HG03175 (cell line): ENCODE results near the gene B4GALNT3.
"Not testable (repeated sequence)": the region's sequence is repeated elsewhere in the genome, so short reads cannot be mapped to it uniquely, and the experiment has no call there.

Experiments used
- ATAC-seq: cut with Tn5 transposase; IDR thresholded peaks from one replicate; pipeline ENCODE4 v1.9.1; 2021; ENCODE audit warnings: mild to moderate bottlenecking, moderate library complexity; ENCODE audit not compliant: unreplicated experiment

The B4GALNT3 gene

DNA sequence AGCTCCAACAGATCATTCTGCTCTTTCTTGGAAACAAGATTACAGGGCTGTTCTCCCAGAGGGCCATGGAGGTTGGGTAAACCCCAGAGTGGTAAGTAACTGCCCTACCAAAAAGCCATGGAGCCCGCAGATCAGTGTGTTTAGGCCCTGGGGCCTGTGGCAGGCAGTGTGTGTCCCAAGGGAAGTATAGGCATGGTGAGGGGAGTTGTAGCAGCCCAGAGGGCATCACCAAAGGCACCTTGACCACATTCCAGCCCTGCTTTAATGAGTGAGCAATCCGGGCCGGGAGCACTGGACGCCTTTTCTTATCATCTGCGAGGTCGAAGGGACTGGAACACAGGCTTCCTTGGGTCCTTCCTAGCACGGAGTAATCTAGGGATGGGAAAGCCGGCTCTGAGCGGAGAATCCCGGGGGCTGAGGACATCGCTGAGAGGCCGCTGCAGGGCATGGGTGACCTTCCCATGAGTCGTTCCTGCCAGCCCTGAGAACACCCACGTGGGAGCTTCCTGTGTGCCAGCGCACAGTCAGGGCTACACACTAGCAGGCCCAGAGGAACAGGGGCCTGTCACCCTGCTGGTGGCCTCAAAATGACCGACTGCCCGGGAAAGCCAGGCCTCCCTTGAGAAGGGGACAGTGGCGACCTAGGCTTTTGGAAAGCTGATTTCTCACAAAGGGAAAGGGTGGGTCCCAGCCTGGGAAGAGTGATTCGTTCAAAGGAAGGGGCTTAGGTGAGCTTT, 112.2 kb downstream of the B4GALNT3 start:
- ATAC-seq: no peak

DNA sequence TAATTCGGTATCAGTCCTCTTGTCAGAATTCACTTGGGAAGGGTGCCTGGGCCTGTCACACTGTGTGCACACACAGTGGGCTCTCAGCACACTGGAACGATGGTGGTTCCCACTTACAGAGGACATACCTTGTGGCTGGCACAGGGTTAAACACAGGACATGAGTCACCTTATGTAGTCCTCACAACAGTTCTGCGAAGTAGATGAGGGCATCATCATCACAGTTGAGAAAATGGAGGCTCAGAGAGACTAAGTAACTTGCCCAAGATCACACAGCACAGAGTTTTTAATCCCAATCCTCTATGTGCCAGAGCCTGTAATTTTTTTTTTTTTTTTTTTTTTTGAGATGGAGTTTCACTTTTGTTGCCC, 112.8 kb downstream of the B4GALNT3 start:
- ATAC-seq: no peak

GRCh38 chr12:573232-573631, 113.5 kb downstream of the B4GALNT3 start:
- no peak for ATAC-seq

- ATAC-seq: no peak
Observed at GRCh38 chr12:574475-575128, 114.9 kb downstream of the B4GALNT3 start.

GRCh38 chr12:575129-575502, 115.4 kb downstream of the B4GALNT3 start:
- ATAC-seq: no peak

DNA sequence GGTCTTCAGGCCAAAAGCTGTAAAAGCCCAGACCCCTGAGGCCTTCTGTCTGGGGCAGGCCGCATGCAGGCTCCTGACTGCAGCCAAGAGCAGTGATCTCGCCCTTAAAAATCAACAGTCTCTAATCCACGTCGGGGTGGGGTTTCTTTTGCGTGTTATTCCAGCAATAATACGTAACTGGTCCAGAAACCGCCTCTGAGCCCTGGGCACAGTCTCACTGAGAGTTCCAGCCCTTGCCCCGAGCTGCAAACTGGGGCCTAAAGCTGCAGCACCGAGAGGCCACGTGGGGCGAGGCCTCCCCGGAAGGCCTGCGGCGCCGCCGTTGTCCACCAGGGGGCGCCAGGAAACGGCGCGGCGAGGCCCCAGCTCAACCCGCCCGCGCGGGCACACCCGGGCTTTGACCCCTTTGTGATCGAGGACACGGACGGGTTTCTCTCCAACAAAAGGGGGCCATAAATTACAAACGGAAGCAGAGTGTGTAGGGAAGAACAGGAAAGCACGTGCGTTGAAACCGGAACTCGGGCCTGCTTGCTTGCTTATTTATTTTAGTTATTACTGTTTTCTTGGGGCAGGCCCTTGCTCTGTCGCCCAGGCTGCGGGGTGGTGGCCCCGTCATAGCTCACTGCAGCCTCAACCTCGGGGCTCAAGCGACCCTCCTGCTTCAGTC, 116.3 kb downstream of the B4GALNT3 start:
- peak; percentile 81 for ATAC-seq

GRCh38 chr12:576615-577110, 116.9 kb downstream of the B4GALNT3 start:
- ATAC-seq: no peak

DNA sequence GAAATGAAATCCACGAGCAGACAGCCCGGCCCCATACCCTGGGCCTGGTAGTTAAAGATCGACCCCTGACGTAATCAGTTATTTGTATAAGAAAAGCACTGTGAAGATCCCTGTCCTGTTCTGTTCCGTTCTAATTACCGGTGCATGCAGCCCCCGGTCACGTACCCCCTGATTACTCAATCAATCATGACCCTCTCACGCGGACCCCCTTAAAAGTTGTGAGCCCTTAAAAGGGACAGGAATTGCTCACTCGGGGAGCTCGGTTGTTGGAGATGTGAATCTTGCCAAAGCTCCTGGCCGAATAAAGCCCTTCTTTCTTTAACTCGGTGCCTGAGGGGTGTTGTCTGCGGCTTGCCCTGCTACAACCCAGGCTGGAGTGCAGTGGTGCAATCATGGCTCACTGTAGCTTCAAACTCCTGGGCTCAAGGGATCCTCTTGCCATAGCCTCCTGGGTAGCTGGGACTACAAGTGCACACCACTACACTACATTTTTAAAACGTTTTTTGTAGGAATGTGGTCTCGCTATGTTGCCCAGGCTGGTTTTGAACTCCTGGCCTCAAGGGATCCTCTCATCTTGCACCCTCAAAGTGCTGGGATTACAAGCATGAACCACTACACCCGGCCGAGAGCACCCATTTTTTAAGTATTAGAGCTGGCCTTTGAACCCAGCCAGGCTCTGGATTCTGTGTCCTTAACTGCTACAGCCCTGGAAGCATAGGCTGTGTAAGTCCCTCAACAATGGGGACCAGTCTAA, 118.4 kb downstream of the B4GALNT3 start:
- not testable (repeated sequence) for ATAC-seq

DNA sequence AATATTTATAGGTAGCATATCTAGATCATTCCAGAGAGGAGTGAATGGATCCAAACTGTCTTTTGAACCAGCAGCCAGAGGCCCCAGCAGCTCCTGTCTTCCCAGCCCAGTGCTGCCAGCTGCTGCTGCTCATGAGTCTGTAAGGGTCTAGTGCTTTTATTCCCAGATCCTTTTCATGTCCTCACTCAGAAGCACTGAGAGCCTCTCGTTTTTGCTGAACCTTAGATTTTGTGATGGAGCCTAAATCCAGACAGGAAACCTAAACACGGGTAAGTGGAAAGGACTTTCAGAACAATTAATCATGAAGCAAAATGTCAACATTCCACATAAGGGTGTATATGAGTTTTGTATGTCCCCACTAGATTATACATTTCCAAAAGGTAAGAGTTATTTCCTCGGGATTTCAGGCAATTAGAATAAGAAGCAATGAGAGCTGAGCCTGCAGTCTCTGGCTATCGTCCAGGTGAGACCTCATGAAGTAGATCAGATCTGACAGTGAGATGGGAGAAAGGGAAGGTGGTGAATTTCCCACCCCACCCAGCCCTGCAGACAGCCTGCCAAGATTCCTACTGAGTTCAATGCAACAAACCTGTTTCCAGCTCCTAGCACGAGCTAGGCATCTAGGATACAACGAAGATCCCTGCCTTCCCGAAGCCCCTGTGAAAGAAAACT, 119.1 kb downstream of the B4GALNT3 start:
- ATAC-seq: no peak

GRCh38 chr12:579420-580110, 119.8 kb downstream of the B4GALNT3 start:
- no peak for ATAC-seq

GRCh38 chr12:580813-581212, 121.1 kb downstream of the B4GALNT3 start:
- ATAC-seq: no peak

GRCh38 chr12:581321-581720, 121.6 kb downstream of the B4GALNT3 start:
- ATAC-seq: no peak

- ATAC-seq: no peak
Observed at GRCh38 chr12:581746-582145, 122.0 kb downstream of the B4GALNT3 start.

GRCh38 chr12:583251-583869, 123.6 kb downstream of the B4GALNT3 start:
- ATAC-seq: no peak

GRCh38 chr12:585062-586061, 125.6 kb downstream of the B4GALNT3 start:
- no peak for ATAC-seq

DNA sequence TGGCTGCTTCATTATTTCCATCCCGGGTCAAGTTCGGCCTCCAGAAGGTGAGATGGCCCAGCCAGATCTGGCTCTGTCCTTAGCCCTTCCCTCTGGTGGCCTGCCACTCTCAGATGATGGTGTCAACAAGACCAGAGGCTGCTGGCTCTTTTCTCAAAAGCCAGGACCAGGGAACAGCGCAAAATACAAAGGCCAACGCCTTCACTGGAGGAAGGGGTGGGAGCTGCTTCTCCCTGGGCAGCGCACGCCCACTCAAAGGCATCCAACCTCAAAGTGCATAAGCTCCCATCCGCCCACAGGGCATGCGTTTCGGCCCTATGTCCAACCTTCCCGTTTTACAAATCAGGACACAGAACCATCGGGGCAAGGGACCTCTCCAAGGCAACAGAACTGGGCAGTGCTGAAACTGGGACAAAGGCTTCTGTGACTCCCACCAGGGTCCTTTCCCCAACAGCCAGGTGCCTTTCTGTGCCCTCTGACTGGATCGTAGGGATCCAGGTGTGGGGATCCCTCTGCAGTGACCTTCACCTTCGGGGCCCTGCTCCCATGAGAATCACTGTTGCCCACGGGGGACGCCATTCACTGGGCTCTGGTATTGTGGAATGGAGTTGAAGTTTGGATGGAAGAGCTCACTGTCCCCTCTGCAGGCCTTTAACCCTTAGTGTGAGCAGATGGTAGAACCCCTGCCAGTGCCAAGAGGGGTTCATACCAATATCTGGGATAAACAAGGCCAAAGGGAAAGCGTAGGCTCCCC, 126.8 kb downstream of the B4GALNT3 start:
- ATAC-seq: no peak

DNA sequence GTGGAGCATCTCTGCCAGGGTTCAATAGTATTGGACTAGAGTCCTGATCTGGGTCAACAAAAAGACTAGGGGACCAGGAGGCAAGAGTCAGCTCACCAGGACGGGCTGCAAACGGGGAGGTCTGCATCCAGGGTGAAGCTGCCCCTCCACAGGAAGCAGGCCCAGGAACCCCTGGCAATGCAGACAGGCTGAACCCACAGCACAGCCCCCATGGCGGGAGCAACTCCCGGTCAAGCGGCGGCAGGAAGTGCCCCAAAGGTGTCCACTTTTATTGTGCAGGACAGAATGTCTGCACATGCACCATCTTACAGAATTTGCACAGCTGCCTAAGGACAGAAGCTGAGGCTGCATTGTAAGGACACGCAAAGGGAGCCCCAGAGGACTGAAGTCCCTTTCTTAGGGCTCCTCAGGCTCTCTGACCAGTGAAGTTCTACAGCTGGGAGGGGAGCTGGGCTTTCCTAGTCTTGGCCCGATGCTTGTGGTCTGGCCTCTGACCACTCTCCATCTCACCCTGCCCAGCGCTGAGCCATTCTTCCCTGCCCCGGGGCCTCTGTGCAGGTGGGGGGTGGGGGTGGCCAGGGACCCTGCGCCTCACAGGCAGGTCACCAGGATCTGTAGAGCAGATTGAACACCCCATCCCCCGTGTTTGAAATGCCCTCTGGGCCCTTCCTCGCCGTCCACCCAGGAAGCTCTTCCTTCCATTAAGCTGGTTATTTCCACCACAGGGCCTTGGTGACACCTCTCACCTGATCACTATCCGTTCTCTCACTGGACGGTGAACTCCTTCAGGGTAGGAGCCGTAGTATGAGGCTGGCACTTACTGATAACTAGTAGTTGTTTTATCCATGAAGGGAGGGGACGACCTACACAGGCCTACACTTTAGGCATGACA, 127.6 kb downstream of the B4GALNT3 start:
- ATAC-seq: no peak
